ENCODE measurements around the gene L2HGDH. TPM values are rescaled to one million over a fixed set of nuclear protein-coding genes. Genes with fewer than 3 reads are reported as not detected.

L2HGDH gene
- total and polyA plus RNA-seq, 2 experiments from 2014 or later: 5.8 to 9.7 TPM

DNA sequence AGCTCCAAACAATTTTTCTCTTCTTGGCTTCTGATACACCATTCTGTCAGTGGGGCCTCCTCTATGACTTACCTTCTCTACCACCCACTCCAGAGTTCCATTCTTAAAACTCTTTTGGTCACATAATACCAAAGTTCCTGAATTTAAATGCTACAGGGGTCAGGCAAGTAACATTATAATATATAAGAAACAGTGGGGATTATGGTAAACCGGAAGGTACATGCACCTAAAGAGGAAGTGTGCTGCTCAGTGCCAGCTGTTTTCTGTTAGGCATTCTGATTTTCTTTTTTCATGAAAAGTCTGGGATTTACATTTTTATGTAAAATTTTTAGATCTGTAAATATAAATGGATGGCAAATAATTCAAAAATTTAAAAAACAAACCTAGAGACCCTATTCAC lies 120.5 kb downstream of the L2HGDH start:
- Histone ChIP-seq H3K9me2 (replicated peaks; ENCODE audit: insufficient read depth) (no peaks in the 10 kb centered on the region), H3K9me3 (ENCODE audit: low read depth) (no peaks in the 10 kb centered on the region), H4K20me1 (ENCODE audit: insufficient read depth, poor library complexity, severe bottlenecking) (no peaks in the 10 kb centered on the region), H3K36me3 (replicated peaks; ENCODE audit: insufficient read depth, low read depth) (no peaks in the 10 kb centered on the region), H3K4me3 (no peak overlapping the region), H3K79me2 (no peaks in the 10 kb centered on the region), H3K4me2 (no peak overlapping the region), H3K4me1 (ENCODE audit: insufficient read depth) (no peaks in the 10 kb centered on the region), H3K27me3 (no peaks in the 10 kb centered on the region), H3K27ac (no peak overlapping the region), H2AFZ (no peak overlapping the region)
- no peak for DNase-seq (ENCODE audit: low spot score)
- 89% methylated on average over 1 of the region's 1 CpG for WGBS (ENCODE audit: low lambda C conversion rate, missing lambda C conversion rate)
- TF ChIP-seq EZH2phosphoT487 (IDR thresholded peaks at IDR 0.05; ENCODE audit: low read depth, severe bottlenecking, unreplicated experiment): no peak
- TF ChIP-seq, protein P1, sequence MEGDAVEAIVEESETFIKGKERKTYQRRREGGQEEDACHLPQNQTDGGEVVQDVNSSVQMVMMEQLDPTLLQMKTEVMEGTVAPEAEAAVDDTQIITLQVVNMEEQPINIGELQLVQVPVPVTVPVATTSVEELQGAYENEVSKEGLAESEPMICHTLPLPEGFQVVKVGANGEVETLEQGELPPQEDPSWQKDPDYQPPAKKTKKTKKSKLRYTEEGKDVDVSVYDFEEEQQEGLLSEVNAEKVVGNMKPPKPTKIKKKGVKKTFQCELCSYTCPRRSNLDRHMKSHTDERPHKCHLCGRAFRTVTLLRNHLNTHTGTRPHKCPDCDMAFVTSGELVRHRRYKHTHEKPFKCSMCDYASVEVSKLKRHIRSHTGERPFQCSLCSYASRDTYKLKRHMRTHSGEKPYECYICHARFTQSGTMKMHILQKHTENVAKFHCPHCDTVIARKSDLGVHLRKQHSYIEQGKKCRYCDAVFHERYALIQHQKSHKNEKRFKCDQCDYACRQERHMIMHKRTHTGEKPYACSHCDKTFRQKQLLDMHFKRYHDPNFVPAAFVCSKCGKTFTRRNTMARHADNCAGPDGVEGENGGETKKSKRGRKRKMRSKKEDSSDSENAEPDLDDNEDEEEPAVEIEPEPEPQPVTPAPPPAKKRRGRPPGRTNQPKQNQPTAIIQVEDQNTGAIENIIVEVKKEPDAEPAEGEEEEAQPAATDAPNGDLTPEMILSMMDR (IDR thresholded peaks at IDR 0.05; ENCODE audit: poor library complexity): no peak

Small RNAs within 50 kb of the gene (microRNA-seq; reads per million reads assigned to microRNA genes)
- not detected for gene MIR4504

Small RNAs within 50 kb of the gene (small RNA-seq; reads per million reads assigned to genes)
- gene MIR4504: not detected

Other genes with a start within 250 kb of the L2HGDH start
- 11.4 and 11.5 TPM in 2 replicates for gene VCPKMT, start 195.7 kb downstream of the L2HGDH start, total RNA-seq
- gene VCPKMT, start 195.7 kb downstream of the L2HGDH start, polyA plus RNA-seq: 6.1 and 8.5 TPM in 2 replicates
- 28.5 and 28.7 TPM in 2 replicates for gene SOS2, start 80.7 kb downstream of the L2HGDH start, total RNA-seq
- 11.5 and 12.9 TPM in 2 replicates for gene SOS2, start 80.7 kb downstream of the L2HGDH start, polyA plus RNA-seq
- 10.8 and 19.1 TPM in 2 replicates for gene DMAC2L, start 95 bp upstream of the L2HGDH start, total RNA-seq
- 12.5 and 14.1 TPM in 2 replicates for gene DMAC2L, start 95 bp upstream of the L2HGDH start, polyA plus RNA-seq
- gene CDKL1, start 84.7 kb upstream of the L2HGDH start, total RNA-seq: 6.1 and 13.1 TPM in 2 replicates
- 1.7 and 1.9 TPM in 2 replicates for gene CDKL1, start 84.7 kb upstream of the L2HGDH start, polyA plus RNA-seq
- gene MAP4K5, start 220.3 kb upstream of the L2HGDH start, total RNA-seq: 92.4 and 98.6 TPM in 2 replicates
- gene MAP4K5, start 220.3 kb upstream of the L2HGDH start, polyA plus RNA-seq: 41.0 and 49.7 TPM in 2 replicates
- 5.1 and 6.0 TPM in 2 replicates for gene ATL1, start 247.9 kb upstream of the L2HGDH start, total RNA-seq
- 4.3 and 4.7 TPM in 2 replicates for gene ATL1, start 247.9 kb upstream of the L2HGDH start, polyA plus RNA-seq

Data from hepatocyte (in vitro differentiated cells).